Activated CD8-positive, alpha-beta memory T cell treated with anti-CD3 and anti-CD28 coated beads, Interleukin-2, amount 50 U/mL, for 48 hours (primary cell): ENCODE results near the gene CHST14.

Source experiments
- DNase-seq: peaks from one replicate; pipeline ENCODE4 v3.0.0-alpha.2; 2020

The CHST14 gene

GRCh38 chr15:40470423-40471104 is at the start of gene CHST14:
TSS of gene CHST14 (plus strand) at chr15:40470984. CDS start at chr15:40471214, 230 bp downstream.
- peak; percentile 73 for DNase-seq

GRCh38 chr15:40421246-40422157 is 49.3 kb upstream of the CHST14 start:
- peak; percentile 94 for DNase-seq

- no peak for DNase-seq
Observed at GRCh38 chr15:40424483-40425115, 46.2 kb upstream of the CHST14 start.

- no peak for DNase-seq
Observed at GRCh38 chr15:40425681-40426080, 45.1 kb upstream of the CHST14 start.

GRCh38 chr15:40427188-40427587 is 43.6 kb upstream of the CHST14 start:
- no peak for DNase-seq

- no peak for DNase-seq
Observed at GRCh38 chr15:40428185-40428584, 42.6 kb upstream of the CHST14 start.

GRCh38 chr15:40429068-40429710 is 41.6 kb upstream of the CHST14 start:
- no peak for DNase-seq

- no peak for DNase-seq
Observed at GRCh38 chr15:40430271-40430805, 40.4 kb upstream of the CHST14 start.

GRCh38 chr15:40435023-40435709 is 35.6 kb upstream of the CHST14 start:
- no peak for DNase-seq

- DNase-seq = no peak
Observed at GRCh38 chr15:40435710-40436089, 35.1 kb upstream of the CHST14 start.

- peak; percentile 61 for DNase-seq
Observed at GRCh38 chr15:40436116-40436891, 34.5 kb upstream of the CHST14 start.

GRCh38 chr15:40436892-40437751 is 33.7 kb upstream of the CHST14 start:
- DNase-seq = no peak

- no peak for DNase-seq
Observed at GRCh38 chr15:40437752-40438687, 32.8 kb upstream of the CHST14 start.

GRCh38 chr15:40438712-40439111 is 32.1 kb upstream of the CHST14 start:
- no peak for DNase-seq

- no peak for DNase-seq
Observed at GRCh38 chr15:40439461-40439959, 31.3 kb upstream of the CHST14 start.

GRCh38 chr15:40439960-40440742 is 30.6 kb upstream of the CHST14 start:
- DNase-seq = peak; percentile 68

GRCh38 chr15:40440743-40441564 is 29.8 kb upstream of the CHST14 start, which contains the start of gene BAHD1:
TSS of gene BAHD1 (plus strand) at chr15:40440953. CDS start at chr15:40458465, 17,512 bp downstream.
- peak; percentile 98 for DNase-seq
